Psoas muscle (tissue), 8 donors: ENCODE data around the gene FNDC11. TPM values are rescaled to one million over a fixed set of nuclear protein-coding genes. Genes with fewer than 3 reads are reported as not detected.
"Not testable (repeated sequence)": the region's sequence is repeated elsewhere in the genome, so short reads cannot be mapped to it uniquely, and the experiment has no call there.

Experiments used
- ATAC-seq, 4 donors: fragments of 200-7000 bp; cut with Tn5 transposase; one replicate each; pipeline ENCODE4 v1.9.1; 2020; ENCODE audit warnings: moderate library complexity in 3 of 4, mild to moderate bottlenecking in 2 of 4
- DNase-seq, 2 donors: peaks; one replicate each; pipeline ENCODE4 v3.0.0-alpha.2; 2020
- H3K27ac ChIP-seq: fragments of 200-600 bp; one replicate; pipeline ENCODE4 v1.8.0; 2022
- H3K27me3 ChIP-seq, 3 donors: fragments of 200-600 bp in 1 of 3; one replicate each; pipeline versions ENCODE4 v1.6.1 to v1.8.0; 2013 to 2022; ENCODE audit warnings: low read length in 2 of 3, mild to moderate bottlenecking in 2 of 3, moderate library complexity in 1 of 3; ENCODE audit not compliant: insufficient read depth in 3 of 3
- H3K36me3 ChIP-seq, 2 donors: fragments of 200-600 bp in 1 of 2; one replicate each; pipeline versions ENCODE4 v1.6.1 to v1.8.0; 2013 to 2022; ENCODE audit warnings: low read depth in 1 of 2, mild to moderate bottlenecking in 1 of 2, moderate library complexity in 1 of 2; ENCODE audit not compliant: insufficient read depth in 1 of 2
- H3K4me1 ChIP-seq: fragments of 200-600 bp; one replicate; pipeline ENCODE4 v1.8.0; 2022
- H3K4me3 ChIP-seq: fragments of 200-600 bp; one replicate; pipeline ENCODE4 v1.8.0; 2022; ENCODE audit warnings: mild to moderate bottlenecking
- H3K9me3 ChIP-seq: fragments of 200-600 bp; one replicate; pipeline ENCODE4 v1.8.0; 2022
- WGBS, 3 donors: extraction: QIAGEN DNeasy Blood & Tissue Kit; methylation state at CpG; one replicate each; pipeline versions ENCODE4 v1.1.6 to v1.1.7; 2013; 5-methylcytosine and 5-hydroxymethylcytosine counted together
- intact Hi-C, 2 donors: fragments of 100-400 bp; cut with DNase I; formaldehyde crosslinking; loops; one replicate each; pipeline versions ENCODE4 v1.11.0 to v1.14.2; 2022
- polyA plus RNA-seq, 3 donors: library from polyadenylated mRNA; stranded (reverse); fragments of 200-250 nt; gene quantifications; one replicate each; pipeline ENCODE4 v1.2.3, GENCODE V29; 2013
- total RNA-seq, 4 donors: library from RNA; stranded (reverse); fragmentation: NEBNext Ultra II Directional in 2 of 4; extraction: Animal tissue kit (Norgen Biotek cat#: 25700) in 2 of 4; gene quantifications; one replicate each; pipeline versions ENCODE4 v1.2.1 to v1.2.4, GENCODE V29; 2021 to 2023
- TF ChIP-seq, protein P1 (sequence below): fragments of 200-600 bp; IDR thresholded peaks from one replicate; pipeline ENCODE4 v1.8.0; 2022; ENCODE audit warnings: antibody characterized with exemption
- donor health status: healthy with polysubstance abuse.
- donor health status: DM: no; HTN: no; CAD: no; lungs with moderate emphysema.
- donor health status: Bipolar disorder and iron deficiency.
- donor health status: healthy.
- donor health status: DM: yes; HTN: yes; CAD: no.
- donor health status: DM: no; HTN: no; CAD: no.
- donor health status: DM: no; HTN: no; CAD: no.
- donor health status: DM: yes; HTN: yes; CAD: no.

Gene FNDC11
- total and polyA plus RNA-seq, 7 donors: 0.07 to 0.14 (median 0.08) TPM; not detected in 4

DNA sequence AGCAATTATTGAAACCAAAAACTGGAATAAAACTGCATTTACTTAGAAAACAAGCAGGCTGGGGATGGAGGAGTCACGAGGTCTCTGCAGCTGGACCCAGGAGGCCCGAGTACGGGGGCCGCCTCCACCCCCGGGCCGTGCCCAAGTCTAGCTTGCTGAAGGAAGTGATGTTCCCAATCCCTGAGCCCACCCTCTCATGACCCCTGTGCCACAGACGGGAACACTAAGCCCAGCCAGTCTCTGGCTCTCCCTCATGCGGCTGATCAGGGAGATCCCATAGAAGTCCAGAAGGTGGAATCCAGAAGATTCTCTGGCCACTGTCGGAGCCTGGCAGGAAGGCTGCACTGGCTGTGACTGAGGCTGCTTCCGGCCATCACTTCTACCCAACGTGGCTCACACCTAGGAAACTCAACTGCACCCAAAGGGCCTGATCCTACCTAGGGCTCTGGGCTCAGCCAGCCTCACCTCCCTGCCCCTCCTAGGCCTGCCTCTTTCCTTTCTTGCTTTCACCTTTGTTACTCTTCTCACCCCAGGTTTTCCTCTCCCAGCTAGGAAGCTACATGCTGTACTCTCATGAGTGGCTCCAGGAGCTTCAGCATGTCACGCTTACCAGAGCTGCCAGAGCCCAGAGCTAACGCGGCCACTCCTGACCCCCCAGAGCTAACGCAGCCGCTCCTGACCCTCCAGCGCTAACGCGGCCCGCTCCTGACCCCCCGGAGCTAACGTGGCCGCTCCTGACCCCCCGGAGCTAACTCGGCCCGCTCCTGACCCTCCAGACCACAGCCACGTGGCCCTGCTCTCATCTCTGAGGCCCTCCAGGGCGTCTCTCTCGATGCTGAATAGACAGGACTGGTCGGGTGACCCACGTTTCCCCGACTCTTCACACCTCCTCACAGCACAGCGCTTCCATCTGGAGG, 44.8 kb downstream of the FNDC11 start:
- H3K9me3 ChIP-seq: no peaks in the 10 kb centered on the region
- DNase-seq (no peak), ATAC-seq (no peak)
- TF ChIP-seq, protein P1, sequence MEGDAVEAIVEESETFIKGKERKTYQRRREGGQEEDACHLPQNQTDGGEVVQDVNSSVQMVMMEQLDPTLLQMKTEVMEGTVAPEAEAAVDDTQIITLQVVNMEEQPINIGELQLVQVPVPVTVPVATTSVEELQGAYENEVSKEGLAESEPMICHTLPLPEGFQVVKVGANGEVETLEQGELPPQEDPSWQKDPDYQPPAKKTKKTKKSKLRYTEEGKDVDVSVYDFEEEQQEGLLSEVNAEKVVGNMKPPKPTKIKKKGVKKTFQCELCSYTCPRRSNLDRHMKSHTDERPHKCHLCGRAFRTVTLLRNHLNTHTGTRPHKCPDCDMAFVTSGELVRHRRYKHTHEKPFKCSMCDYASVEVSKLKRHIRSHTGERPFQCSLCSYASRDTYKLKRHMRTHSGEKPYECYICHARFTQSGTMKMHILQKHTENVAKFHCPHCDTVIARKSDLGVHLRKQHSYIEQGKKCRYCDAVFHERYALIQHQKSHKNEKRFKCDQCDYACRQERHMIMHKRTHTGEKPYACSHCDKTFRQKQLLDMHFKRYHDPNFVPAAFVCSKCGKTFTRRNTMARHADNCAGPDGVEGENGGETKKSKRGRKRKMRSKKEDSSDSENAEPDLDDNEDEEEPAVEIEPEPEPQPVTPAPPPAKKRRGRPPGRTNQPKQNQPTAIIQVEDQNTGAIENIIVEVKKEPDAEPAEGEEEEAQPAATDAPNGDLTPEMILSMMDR: no peak
- no peak overlapping the region for H3K4me3 ChIP-seq
- intact Hi-C loops: no loop called here
- 90 to 92% (median 90%) methylated on average over 33 of the region's 33 CpGs for WGBS, 3 donors
- no peak overlapping the region for H3K27ac ChIP-seq
- no peaks in the 10 kb centered on the region for H3K27me3 ChIP-seq
- H3K36me3 ChIP-seq: peaks cover 0 to 66% of the 10 kb centered on the region in 2 donors
- H3K4me1 ChIP-seq: no peaks in the 10 kb centered on the region

DNA sequence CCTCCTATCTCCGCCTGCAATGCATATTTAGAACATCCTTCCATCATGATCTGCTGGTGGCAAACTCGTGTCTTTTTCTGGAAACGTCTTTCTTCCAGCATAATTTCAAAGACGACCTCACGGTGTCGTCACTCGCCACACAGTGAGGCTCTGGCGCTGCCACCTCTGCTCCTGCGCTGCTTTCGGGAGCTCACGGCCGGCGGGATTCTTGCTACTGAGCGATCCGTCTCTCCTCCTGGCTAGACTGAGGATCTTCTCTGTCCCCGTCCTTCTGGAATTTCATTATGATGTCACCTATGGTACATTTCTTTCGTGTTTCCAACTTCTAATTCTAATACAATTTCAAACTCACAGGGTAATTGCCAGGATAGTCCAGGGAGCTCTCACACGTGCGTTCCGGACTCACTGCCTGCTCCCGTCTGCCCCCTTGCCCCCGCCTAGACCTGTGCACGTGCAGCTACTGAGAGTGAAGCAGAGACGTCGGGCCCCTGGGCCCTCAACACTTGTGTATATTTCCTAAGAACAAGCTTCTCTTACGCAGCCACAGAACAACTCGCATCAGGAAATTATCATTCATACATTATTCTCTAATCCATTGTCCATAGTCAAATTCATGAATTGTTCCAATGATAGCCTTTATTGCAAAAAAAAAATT, 45.6 kb downstream of the FNDC11 start:
- Histone ChIP-seq H3K9me3 (no peaks in the 10 kb centered on the region), H3K36me3 (peaks cover 0 to 74% of the 10 kb centered on the region in 2 donors), H3K27me3 (no peaks in the 10 kb centered on the region), H3K4me1 (no peaks in the 10 kb centered on the region), H3K4me3 (no peak overlapping the region), H3K27ac (no peak overlapping the region)
- ATAC-seq: no peak
- 91 to 95% (median 94%) methylated on average over 27 of the region's 27 CpGs for WGBS, 3 donors
- TF ChIP-seq, protein P1: no peak
- no peak for DNase-seq
- intact Hi-C loops: no loop called here

DNA sequence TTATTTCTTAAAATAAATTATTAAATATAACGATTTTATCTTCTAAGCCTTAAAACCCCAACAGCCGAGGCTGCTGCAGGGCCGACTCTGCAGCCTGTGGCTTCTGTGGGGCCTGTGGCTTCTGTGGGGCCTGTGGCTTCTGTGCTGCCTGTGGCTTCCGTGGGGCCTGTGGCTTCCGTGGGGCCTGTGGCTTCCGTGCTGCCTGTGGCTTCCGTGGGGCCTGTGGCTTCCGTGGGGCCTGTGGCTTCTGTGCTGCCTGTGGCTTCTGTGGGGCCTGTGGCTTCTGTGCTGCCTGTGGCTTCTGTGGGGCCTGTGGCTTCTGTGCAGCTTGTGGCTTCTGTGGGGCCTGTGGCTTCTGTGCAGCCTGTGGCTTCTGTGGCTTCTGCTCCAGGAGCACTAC, 47.7 kb downstream of the FNDC11 start:
- H3K9me3 ChIP-seq, H3K27me3 ChIP-seq, DNase-seq, intact Hi-C loops, H3K4me3 ChIP-seq, ATAC-seq, H3K27ac ChIP-seq, H3K4me1 ChIP-seq: not testable (repeated sequence)
- 84 to 95% (median 86%) methylated on average over 5 to 8 of the region's 8 CpGs for WGBS, 3 donors
- H3K36me3 ChIP-seq: peaks cover 0 to 61% of the 10 kb centered on the region in 2 donors

DNA sequence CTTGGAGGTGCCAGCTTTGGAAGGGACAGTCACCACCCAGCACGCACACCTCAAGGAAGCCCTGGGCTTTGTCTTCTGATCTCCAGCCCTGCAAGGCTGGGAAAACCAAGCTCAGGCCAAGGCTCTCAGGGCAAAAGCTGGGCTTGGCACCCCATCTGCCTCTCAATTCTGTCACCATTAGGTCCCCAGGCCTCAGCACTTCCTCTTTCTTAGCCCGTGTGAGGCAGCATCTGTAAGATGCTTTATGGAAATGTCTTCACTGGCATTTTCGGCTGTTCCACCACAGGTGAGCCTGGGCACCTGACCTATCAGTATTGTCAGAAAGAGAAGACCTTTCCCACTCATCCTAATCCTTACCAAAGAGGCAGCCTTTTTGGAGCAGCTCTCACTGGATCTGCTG, 48.4 kb downstream of the FNDC11 start:
- Histone ChIP-seq H3K4me1 (no peaks in the 10 kb centered on the region), H3K4me3 (no peak overlapping the region), H3K27ac (no peak overlapping the region), H3K9me3 (no peaks in the 10 kb centered on the region), H3K27me3 (no peaks in the 10 kb centered on the region), H3K36me3 (peaks cover 0 to 61% of the 10 kb centered on the region in 2 donors)
- DNase-seq (no peak), ATAC-seq (no peak)
- TF ChIP-seq, protein P1: no peak
- intact Hi-C loops: no loop called here
- 88 to 96% (median 93%) methylated on average over 3 of the region's 3 CpGs for WGBS, 3 donors

Other genes with a start within 250 kb of the FNDC11 start
- under 1 TPM in 2 of 4 donors, not detected in 2; 0.24 to 0.41 TPM for gene CHRNA4, start 192.8 kb upstream of the FNDC11 start, total RNA-seq
- under 1 TPM in 1 of 3 donors, not detected in 2; 0.01 TPM for gene CHRNA4, start 192.8 kb upstream of the FNDC11 start, polyA plus RNA-seq
- gene KCNQ2, start 81.5 kb upstream of the FNDC11 start, total RNA-seq: 1 to 10 TPM in 1 of 4 donors, under 1 TPM in 3; 0.11 to 2.8 (median 0.28) TPM
- under 1 TPM in 2 of 3 donors, not detected in 1; 0.01 to 0.03 TPM for gene KCNQ2, start 81.5 kb upstream of the FNDC11 start, polyA plus RNA-seq
- 1,000 to 10,000 TPM; 1,781 to 2,126 (median 2,004) TPM for gene EEF1A2, start 55.1 kb upstream of the FNDC11 start, total RNA-seq
- 1,000 to 10,000 TPM in 2 of 3 donors, 100 to 1,000 TPM in 1; 952 to 1,898 (median 1,229) TPM for gene EEF1A2, start 55.1 kb upstream of the FNDC11 start, polyA plus RNA-seq
- gene PPDPF, start 33.4 kb upstream of the FNDC11 start, total RNA-seq: 100 to 1,000 TPM; 130 to 198 (median 155) TPM
- gene PPDPF, start 33.4 kb upstream of the FNDC11 start, polyA plus RNA-seq: 100 to 1,000 TPM; 134 to 158 (median 142) TPM
- under 1 TPM in 1 of 4 donors, not detected in 3; 0.06 TPM for gene PTK6, start 16.8 kb upstream of the FNDC11 start, total RNA-seq
- under 1 TPM in 2 of 3 donors, not detected in 1; 0.04 TPM for gene PTK6, start 16.8 kb upstream of the FNDC11 start, polyA plus RNA-seq
- gene SRMS, start 6.4 kb upstream of the FNDC11 start, total RNA-seq: not detected
- gene SRMS, start 6.4 kb upstream of the FNDC11 start, polyA plus RNA-seq: not detected
- 1 to 10 TPM; 3.5 to 8.0 (median 5.4) TPM for gene HELZ2, start 20.1 kb downstream of the FNDC11 start, total RNA-seq
- gene HELZ2, start 20.1 kb downstream of the FNDC11 start, polyA plus RNA-seq: 1 to 10 TPM in 2 of 3 donors, under 1 TPM in 1; 0.82 to 3.1 (median 1.5) TPM
- 10 to 100 TPM in 1 of 4 donors, 1 to 10 TPM in 3; 5.4 to 10.1 (median 7.8) TPM for gene GMEB2, start 72.9 kb downstream of the FNDC11 start, total RNA-seq
- 1 to 10 TPM; 6.9 to 8.7 (median 8.5) TPM for gene GMEB2, start 72.9 kb downstream of the FNDC11 start, polyA plus RNA-seq
- 1 to 10 TPM; 2.4 to 3.1 (median 2.7) TPM for gene STMN3, start 99.3 kb downstream of the FNDC11 start, total RNA-seq
- 1 to 10 TPM; 1.0 to 2.7 (median 1.2) TPM for gene STMN3, start 99.3 kb downstream of the FNDC11 start, polyA plus RNA-seq
- gene RTEL1, start 104.2 kb downstream of the FNDC11 start, total RNA-seq: 10 to 100 TPM in 2 of 4 donors, 1 to 10 TPM in 2; 9.2 to 17.5 (median 10.9) TPM
- 1 to 10 TPM; 5.2 to 7.3 (median 7.1) TPM for gene RTEL1, start 104.2 kb downstream of the FNDC11 start, polyA plus RNA-seq
- 1 to 10 TPM in 3 of 4 donors, not detected in 1; 1.3 to 2.2 (median 1.6) TPM for gene TNFRSF6B, start 142.5 kb downstream of the FNDC11 start, total RNA-seq
- gene TNFRSF6B, start 142.5 kb downstream of the FNDC11 start, polyA plus RNA-seq: 10 to 100 TPM in 1 of 3 donors, 1 to 10 TPM in 1, under 1 TPM in 1; 0.56 to 16.1 (median 6.1) TPM
- 10 to 100 TPM; 22.9 to 38.9 (median 32.6) TPM for gene ARFRP1, start 153.8 kb downstream of the FNDC11 start, total RNA-seq
- gene ARFRP1, start 153.8 kb downstream of the FNDC11 start, polyA plus RNA-seq: 10 to 100 TPM; 31.7 to 74.0 (median 32.4) TPM
- gene ZGPAT, start 153.9 kb downstream of the FNDC11 start, total RNA-seq: 10 to 100 TPM; 10.7 to 18.2 (median 14.9) TPM
- 10 to 100 TPM; 28.4 to 54.8 (median 43.6) TPM for gene ZGPAT, start 153.9 kb downstream of the FNDC11 start, polyA plus RNA-seq
- gene LIME1, start 182.5 kb downstream of the FNDC11 start, total RNA-seq: 1 to 10 TPM; 1.7 to 4.6 (median 2.6) TPM
- 1 to 10 TPM; 3.1 to 5.1 (median 4.4) TPM for gene LIME1, start 182.5 kb downstream of the FNDC11 start, polyA plus RNA-seq
- gene SLC2A4RG, start 185.6 kb downstream of the FNDC11 start, total RNA-seq: 10 to 100 TPM; 40.2 to 79.1 (median 54.7) TPM
- 10 to 100 TPM; 27.1 to 45.5 (median 43.7) TPM for gene SLC2A4RG, start 185.6 kb downstream of the FNDC11 start, polyA plus RNA-seq